Activated CD8-positive, alpha-beta T cell treated with anti-CD3 and anti-CD28 coated beads, Interleukin-2, amount 10 ng/mL, durations not matched to agents 7 days and 5 days (primary cell): ENCODE results near the gene MRPS5. TPM values are rescaled to one million over a fixed set of nuclear protein-coding genes. Genes with fewer than 3 reads are reported as not detected.
A peak's percentile ranks its signal among the peaks of the same experiment; 100 is the strongest.
"Not testable (repeated sequence)": the region's sequence is repeated elsewhere in the genome, so short reads cannot be mapped to it uniquely, and the experiment has no call there.

Experiments
- ATAC-seq: fragments of 150-1000 bp; cut with Tn5 transposase; one replicate; pipeline ENCODE4 v1.10.0; 2021; ENCODE audit warnings: moderate library complexity
- CTCF ChIA-PET: fragments of 350-600 bp; sonication (Branson Sonifier 250); formaldehyde crosslinking; loops from one replicate; lab custom pipeline; 2021; ENCODE audit warnings: antibody characterized with exemption; lab: Charles Lee
- POLR2A ChIA-PET: fragments of 350-600 bp; sonication (Branson Sonifier 250); formaldehyde crosslinking; loops from one replicate; lab custom pipeline; 2021; ENCODE audit warnings: antibody characterized with exemption; lab: Charles Lee
- DNase-seq: peaks from one replicate; pipeline ENCODE4 v3.0.0-alpha.2; 2020
- H3K27ac Mint-ChIP-seq: one replicate; pipeline ENCODE4 v1.8.0; 2021; ENCODE audit warnings: mild to moderate bottlenecking, mixed read lengths
- H3K27me3 Mint-ChIP-seq: one replicate; pipeline ENCODE4 v1.8.0; 2021; ENCODE audit warnings: low read depth, mixed read lengths
- H3K36me3 Mint-ChIP-seq: one replicate; pipeline ENCODE4 v1.8.0; 2021; ENCODE audit warnings: low read depth, mixed read lengths
- H3K4me1 Mint-ChIP-seq: one replicate; pipeline ENCODE4 v1.8.0; 2021; ENCODE audit warnings: low read depth, mixed read lengths
- H3K4me3 Mint-ChIP-seq: one replicate; pipeline ENCODE4 v1.8.0; 2021; ENCODE audit warnings: mild to moderate bottlenecking, mixed read lengths
- H3K9me3 Mint-ChIP-seq: one replicate; pipeline ENCODE4 v1.8.0; 2022; ENCODE audit warnings: mixed read lengths; ENCODE audit not compliant: insufficient read depth
- total RNA-seq, 2 experiments: library from RNA; stranded (reverse); gene quantifications; one replicate each; pipeline ENCODE4 v1.2.3, GENCODE V29; 2021

Gene MRPS5
- total RNA-seq, 2 experiments from 2014 or later, result 79.8 to 83.3 TPM

DNA sequence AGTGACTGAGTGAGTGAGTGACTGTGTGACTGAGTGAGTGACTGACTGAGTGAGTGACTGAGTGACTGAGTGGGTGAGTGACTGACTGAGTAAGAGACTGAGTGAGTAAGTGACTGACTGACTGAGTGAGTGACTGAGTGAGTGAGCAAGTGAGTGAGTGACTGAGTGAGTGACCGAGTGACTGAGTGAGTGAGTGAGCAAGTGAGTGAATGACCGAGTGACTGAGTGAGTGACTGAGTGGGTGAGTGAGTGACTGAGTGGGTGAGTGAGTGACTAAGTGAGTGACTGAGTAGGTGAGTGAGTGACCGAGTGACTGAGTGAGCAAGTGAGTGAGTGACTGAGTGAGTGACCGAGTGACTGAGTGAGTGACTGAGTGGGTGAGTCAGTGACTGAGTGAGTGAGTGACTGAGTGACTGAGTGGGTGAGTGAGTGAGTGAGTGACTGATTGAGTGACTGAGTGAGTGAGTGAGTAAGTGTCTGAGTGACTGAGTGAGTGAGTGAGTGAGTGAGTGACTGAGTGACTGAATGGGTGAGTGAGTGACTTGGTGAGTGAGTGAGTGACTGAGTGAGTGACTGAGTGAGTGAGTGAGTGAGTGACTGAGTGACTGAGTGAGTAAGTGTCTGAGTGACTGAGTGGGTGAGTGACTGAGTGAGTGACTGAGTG lies 82.8 kb downstream of the MRPS5 start:
- ChIA-PET POLR2A (no interaction called here), CTCF (no interaction called here)
- Mint-ChIP-seq H3K27me3 (no peaks in the 10 kb centered on the region), H3K4me1 (peaks cover 55% of the 10 kb centered on the region), H3K27ac (peak overlapping the region; percentile 71), H3K36me3 (peaks cover 26% of the 10 kb centered on the region), H3K9me3 (no peaks in the 10 kb centered on the region), H3K4me3 (no peak overlapping the region)
- DNase-seq (no peak), ATAC-seq (no peak)

DNA sequence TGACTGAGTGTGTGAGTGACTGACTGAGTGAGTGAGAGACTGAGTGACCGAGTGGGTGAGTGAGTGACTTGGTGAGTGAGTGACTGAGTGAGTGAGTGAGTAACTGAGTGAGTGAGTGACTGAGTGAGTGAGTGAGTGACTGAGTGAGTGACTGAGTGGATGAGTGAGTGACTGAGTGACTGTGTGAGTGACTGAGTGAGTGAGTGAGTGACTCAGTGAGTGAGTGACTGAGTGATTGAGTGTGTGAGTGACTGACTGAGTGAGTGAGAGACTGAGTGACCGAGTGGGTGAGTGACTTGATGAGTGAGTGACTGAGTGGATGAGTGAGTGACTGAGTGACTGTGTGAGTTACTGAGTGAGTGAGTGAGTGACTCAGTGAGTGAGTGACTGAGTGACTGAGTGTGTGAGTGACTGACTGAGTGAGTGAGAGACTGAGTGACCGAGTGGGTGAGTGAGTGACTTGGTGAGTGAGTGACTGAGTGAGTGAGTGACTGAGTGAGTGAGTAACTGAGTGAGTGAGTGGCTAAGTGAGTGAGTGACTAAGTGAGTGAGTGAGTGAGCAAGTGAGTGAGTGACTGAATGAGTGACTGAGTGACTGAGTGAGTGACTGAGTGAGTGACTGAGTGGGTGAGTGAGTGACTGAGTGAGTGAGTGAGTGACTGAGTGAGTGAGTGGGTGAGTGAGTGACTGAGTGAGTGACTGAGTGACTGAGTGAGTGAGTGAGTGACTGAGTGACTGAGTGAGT lies 83.6 kb downstream of the MRPS5 start:
- ATAC-seq, H3K27me3 Mint-ChIP-seq, CTCF ChIA-PET, DNase-seq, H3K4me3 Mint-ChIP-seq, POLR2A ChIA-PET, H3K9me3 Mint-ChIP-seq: not testable (repeated sequence)
- Mint-ChIP-seq H3K4me1 (peaks cover 49% of the 10 kb centered on the region), H3K36me3 (peaks cover 25% of the 10 kb centered on the region), H3K27ac (peak overlapping the region; percentile 71)

DNA sequence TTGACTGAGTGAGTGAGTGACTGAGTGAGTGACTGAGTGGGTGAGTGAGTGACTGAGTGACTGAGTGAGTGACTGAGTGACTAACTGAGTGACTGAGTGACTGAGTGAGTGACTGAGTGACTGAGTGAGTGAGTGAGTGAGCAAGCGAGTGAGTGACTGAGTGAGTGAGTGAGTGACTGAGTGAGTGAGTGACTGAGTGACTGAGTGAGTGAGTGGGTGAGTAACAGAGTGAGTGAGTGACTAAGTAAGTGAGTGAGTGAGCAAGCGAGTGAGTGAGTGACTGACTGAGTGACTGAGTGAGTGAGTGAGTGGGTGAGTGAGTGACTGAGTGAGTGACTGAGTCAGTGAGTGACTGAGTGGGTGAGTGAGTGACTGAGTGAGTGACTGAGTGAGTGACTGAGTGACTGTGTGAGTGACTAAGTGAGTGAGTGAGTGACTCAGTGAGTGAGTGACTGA lies 84.2 kb downstream of the MRPS5 start:
- DNase-seq (no peak), ATAC-seq (no peak)
- ChIA-PET POLR2A (no interaction called here), CTCF (no interaction called here)
- Mint-ChIP-seq H3K36me3 (peaks cover 25% of the 10 kb centered on the region), H3K4me3 (no peak overlapping the region), H3K9me3 (no peaks in the 10 kb centered on the region), H3K4me1 (peaks cover 49% of the 10 kb centered on the region), H3K27ac (peak overlapping the region; percentile 71), H3K27me3 (no peaks in the 10 kb centered on the region)

DNA sequence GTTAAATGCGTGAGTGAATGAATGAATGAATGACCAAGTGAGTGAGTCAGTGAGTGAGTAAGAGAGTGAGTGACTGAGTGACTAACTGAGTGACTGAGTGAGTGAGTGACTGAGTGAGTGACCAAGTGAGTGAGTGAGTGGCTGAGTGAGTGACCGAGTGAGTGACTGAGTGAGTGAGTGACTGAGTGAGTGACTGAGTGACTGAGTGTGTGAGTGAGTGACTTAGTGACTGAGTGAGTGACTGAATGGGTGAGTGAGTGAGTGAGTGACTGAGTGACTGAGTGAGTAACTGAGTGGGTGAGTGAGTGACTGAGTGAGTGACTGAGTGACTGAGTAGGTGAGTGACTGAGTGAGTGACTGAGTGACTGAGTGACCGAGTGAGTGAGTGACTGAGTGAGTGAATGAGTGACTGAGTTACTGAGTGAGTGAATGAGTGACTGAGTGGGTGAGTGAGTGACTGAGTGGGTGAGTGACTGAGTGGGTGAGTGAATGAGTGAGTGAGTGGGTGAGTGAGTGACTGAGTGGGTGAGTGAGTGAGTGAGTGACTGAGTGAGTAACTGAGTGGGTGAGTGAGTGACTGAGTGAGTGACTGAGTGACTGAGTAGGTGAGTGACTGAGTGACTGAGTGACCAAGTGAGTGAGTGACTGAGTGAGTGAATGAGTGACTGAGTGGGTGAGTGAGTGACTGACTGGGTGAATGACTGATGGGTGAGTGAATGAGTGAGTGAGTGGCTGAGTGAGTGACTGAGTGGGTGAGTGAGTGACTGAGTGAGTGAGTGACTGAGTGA lies 84.8 kb downstream of the MRPS5 start:
- H3K4me1 Mint-ChIP-seq, result peaks cover 48% of the 10 kb centered on the region
- peaks cover 23% of the 10 kb centered on the region for H3K36me3 Mint-ChIP-seq
- ChIA-PET CTCF (no interaction called here), POLR2A (no interaction called here)
- H3K4me3 Mint-ChIP-seq, result no peak overlapping the region
- H3K27me3 Mint-ChIP-seq, result no peaks in the 10 kb centered on the region
- no peaks in the 10 kb centered on the region for H3K9me3 Mint-ChIP-seq
- DNase-seq (no peak), ATAC-seq (no peak)
- H3K27ac Mint-ChIP-seq, result peak overlapping the region; percentile 71

Other genes starting within 250 kb of the MRPS5 start
- 100 to 1,000 TPM; 188 to 206 TPM for gene MAL, start 96.1 kb downstream of the MRPS5 start, total RNA-seq
- 10 to 100 TPM; 16.3 to 17.4 TPM for gene ZNF514, start 38.0 kb upstream of the MRPS5 start, total RNA-seq
- 1 to 10 TPM; 4.5 to 5.0 TPM for gene ZNF2, start 44.0 kb upstream of the MRPS5 start, total RNA-seq
- 1 to 10 TPM; 3.8 to 3.9 TPM for gene ZNF892, start 85.7 kb upstream of the MRPS5 start, total RNA-seq
- gene PROM2, start 152.6 kb upstream of the MRPS5 start, total RNA-seq, result under 1 TPM; 0.34 to 0.47 TPM
- gene KCNIP3, start 175.5 kb upstream of the MRPS5 start, total RNA-seq, result not detected